Middle frontal gyrus (tissue), 1 donor: Measurements from ENCODE around the gene FSD2.
"Not testable (repeated sequence)": the region's sequence is repeated elsewhere in the genome, so short reads cannot be mapped to it uniquely, and the experiment has no call there.

Experiments used
- DNase-seq: peaks from one replicate; pipeline ENCODE4 v3.0.0-alpha.2; 2015; ENCODE audit warnings: low spot score; ENCODE audit errors: extremely low spot score

The FSD2 gene

GRCh38 chr15:82739086-82739485, 66.8 kb downstream of the FSD2 start:
- no peak for DNase-seq

DNA sequence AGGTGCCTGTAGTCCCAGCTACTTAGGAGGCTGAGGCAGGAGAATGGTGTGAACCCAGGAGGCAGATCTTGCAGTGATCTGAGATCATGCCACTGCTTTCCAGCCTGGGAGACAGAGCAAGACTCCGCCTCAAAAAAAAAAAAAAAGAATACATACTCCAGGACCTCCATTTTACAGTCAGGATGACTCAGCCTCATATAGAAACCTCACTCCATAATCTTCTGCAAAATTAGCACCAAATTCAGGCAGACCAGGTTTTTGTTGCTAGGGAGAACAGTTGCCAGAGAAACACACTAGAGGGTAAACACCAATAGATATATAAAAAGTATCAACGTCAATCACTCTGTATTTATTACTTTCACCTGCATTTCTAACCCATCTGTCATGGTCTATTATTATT, 67.9 kb downstream of the FSD2 start:
- no peak for DNase-seq

GRCh38 chr15:82731527-82731926, 74.3 kb downstream of the FSD2 start:
- no peak for DNase-seq

DNA sequence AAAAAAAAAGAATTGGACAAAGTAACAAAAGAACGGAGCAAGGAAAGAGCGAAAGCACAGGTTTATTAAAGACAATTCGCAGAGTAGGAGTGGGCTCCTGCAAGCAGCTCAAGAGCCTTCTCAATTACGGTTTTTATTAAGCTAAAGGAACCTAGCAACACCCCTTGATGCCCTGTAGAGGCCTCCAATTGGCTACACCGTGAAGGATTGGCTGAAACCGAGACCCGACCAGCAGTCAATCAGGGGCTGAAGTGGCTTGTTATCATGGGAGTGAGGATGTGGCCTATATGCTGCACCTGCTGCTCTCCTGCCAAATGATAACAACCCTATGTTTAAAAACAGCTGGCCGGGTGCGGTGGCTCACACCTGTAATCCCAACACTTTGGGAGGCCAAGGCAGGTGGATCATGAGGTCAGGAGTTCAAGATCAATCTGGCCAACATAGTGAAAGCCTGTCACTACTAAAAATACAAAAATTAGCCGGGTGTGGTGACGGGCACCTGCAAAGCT, 75.8 kb downstream of the FSD2 start:
- DNase-seq = no peak

DNA sequence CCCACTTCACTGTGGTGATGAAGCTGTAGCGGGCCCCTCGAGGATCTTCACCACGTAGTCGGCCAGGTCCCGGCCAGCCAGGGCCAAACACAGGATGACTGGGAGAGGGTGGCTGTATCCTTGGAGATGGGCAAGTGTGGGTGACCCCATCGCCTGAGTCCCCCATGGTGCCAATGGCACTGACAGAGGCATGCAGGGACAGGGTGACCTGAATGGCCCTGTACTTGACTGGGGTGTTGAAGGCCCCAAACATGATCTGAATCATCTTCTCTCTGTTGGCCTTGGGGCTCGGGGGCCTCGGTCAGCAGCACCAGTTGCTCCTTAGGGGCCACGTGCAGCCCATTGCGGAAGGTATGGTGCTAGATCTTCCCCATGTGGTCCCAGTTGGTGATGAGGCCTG, 79.1 kb downstream of the FSD2 start:
- no peak for DNase-seq

DNA sequence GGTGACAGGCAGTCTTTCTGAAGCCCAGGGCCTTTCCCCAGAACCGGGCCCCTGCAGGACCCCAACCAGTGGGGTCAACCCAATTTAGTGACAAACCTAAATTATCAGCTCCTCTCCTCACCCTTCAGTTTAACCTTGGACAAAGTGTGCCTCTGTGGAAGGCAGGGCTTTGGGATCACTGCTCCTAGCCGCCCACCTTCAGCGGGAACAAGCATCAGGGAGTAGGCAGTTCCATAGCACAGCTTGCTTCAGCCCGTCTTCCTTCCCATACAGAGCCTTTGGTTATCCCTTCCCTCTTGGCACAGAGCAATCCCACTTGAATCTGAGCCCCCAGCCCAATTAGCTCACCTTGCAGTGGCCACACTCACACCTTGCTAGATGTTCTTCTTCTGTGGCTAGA, 90.9 kb downstream of the FSD2 start:
- DNase-seq = no peak

GRCh38 chr15:82714016-82714415, 91.9 kb downstream of the FSD2 start:
- no peak for DNase-seq

GRCh38 chr15:82712036-82712435, 93.8 kb downstream of the FSD2 start:
- no peak for DNase-seq

- no peak for DNase-seq
Observed at GRCh38 chr15:82710926-82711490, 94.9 kb downstream of the FSD2 start.

GRCh38 chr15:82710208-82710555, 95.7 kb downstream of the FSD2 start:
- DNase-seq = no peak

DNA sequence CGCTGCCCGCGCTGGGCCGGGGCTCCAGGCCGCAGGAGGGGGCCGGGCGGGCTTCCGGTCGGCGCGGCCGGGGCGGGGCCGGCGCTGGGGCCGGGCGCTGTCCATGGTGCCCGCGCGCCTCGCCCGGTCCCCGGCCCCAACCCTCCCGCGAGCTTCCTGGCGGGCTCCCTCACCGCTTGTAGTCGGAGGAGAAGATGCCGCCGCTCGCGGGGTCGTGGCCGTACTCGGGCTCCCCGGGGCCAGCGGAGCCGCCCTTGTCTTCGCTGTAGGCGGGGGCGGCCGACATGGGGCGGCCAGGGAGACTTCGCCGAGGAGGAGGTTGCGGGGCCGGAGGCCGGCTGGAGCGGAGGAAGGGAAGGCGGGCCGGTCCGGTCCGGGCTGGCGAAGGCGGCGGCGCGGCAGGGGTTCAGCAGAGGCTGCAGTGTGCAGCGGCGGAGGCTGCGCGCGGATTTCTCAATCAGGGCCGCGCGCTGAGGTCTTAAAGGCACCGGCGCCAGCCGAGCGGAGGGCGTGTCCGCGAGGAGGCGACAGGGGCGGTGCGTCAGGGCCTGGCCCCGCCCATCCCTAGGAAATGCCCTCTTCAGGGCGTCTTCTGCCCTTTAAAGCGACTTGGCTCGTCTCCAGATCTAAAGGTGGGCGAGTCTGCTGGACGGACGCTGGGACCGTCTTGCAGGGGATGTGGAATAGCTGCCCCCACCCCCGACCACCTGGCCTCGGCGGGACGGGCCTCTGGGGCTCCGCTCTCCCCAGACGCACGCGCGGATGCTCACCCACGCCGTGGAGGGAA, 96.3 kb downstream of the FSD2 start, which contains the start of gene AP3B2:
TSS of gene AP3B2 (minus strand) at position 455 of the 787 bp plus-strand sequence. CDS start at position 286, 169 bp downstream.
- DNase-seq = peak; percentile 62

DNA sequence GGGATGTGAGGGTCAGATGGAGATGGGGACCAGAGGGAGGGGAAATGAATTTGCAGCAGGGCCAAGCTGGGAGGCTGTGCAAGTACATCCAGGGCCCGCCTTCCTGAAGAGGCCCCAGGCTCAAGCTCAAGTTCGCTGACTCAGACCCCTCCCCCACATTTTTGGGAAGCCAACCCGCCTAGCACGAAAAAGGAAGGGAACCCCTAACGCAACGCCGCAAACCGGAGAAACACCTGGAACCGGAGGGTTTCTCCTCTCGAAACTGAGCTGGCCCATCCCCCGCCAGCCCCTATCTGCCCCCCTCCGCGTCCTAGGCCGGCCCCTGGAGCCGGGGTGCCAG, 96.8 kb downstream of the FSD2 start:
- DNase-seq = no peak

DNA sequence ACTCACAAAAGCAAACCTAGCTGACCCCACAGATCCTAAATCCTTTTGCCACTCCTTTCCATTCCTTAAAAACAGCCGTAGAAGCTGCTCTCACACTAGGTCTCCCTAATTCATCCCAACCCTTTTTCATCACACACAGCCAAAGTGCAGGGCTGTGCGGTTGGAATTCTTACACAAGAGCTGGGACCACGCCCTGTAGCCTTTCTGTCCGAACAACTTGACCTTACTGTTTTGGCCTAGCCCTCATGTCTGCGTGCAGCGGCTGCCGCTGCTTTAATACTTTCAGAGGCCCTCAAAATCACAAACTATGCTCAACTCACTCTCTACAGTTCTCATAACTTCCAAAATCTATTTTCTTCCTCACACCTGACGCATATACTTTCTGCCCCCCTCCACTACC, 100.0 kb downstream of the FSD2 start:
- DNase-seq = not testable (repeated sequence)
